ENCODE results near the gene KDM5B.
"Not testable (repeated sequence)": the region's sequence is repeated elsewhere in the genome, so short reads cannot be mapped to it uniquely, and the experiment has no call there.

KDM5B gene

GRCh38 chr1:202812176-202813026, 4.2 kb upstream of the KDM5B start:
- DNase-seq (ENCODE audit: low read depth, low spot score): no peak

GRCh38 chr1:202811296-202812175, 3.3 kb upstream of the KDM5B start:
- DNase-seq (ENCODE audit: low read depth, low spot score): no peak

DNA sequence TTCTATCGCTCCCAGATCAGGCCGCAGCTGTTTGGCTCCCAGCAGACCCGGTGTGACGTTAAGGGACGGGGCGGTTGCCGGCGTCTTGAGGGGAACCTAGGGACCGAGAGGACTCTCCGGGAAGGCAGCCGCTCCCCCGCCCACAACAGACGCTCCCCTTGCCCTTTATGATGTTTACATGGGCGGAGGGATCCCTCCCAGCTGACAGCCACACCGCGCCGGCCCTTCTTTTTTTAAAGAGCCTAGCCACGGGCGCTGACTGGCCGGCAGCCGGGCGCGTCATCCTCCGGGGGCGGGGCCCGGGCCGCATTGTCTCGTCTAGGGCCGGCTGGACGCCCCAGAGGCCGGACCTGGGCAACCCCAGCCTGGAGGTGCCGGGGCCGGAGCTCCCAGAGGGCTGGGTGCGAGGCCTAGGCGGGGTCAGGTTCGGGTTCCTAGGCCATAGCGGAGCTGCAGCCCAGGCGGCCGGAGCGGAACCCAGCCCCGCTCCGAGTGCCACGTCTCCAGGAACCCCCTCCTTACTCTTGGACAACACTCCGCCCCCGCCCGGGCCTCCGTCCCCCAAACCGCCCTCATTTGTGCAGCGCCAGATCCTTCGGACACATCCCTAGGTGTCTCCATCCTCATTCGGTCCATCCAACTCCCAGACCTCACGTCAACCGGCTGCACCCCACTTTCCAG, 2.5 kb upstream of the KDM5B start, which contains the start of gene PCAT6:
TSS of gene PCAT6 (plus strand) at position 340 of the 681 bp plus-strand sequence.
- peak; percentile 71 for DNase-seq (ENCODE audit: low read depth, low spot score)

DNA sequence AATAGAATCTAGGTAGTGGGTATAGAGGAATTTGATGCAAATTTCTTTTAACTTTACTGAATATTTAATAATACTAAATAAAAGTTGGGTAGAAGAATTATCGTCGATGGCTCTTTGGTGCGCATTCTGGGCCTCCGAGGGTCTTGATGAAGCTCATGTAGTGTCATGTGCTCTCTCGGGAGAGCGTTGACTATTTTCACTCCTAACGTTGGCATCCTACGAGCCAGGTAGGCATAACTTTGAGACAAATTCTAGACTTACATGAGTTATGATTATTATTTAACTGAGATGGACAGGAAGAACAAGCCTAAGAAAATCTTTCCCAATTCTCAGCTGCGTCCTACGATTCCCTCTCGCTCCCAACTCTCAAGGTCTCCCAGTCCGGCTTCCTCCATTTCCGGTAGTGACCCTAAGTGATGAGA, 2.0 kb upstream of the KDM5B start:
- no peak for DNase-seq (ENCODE audit: low read depth, low spot score)

DNA sequence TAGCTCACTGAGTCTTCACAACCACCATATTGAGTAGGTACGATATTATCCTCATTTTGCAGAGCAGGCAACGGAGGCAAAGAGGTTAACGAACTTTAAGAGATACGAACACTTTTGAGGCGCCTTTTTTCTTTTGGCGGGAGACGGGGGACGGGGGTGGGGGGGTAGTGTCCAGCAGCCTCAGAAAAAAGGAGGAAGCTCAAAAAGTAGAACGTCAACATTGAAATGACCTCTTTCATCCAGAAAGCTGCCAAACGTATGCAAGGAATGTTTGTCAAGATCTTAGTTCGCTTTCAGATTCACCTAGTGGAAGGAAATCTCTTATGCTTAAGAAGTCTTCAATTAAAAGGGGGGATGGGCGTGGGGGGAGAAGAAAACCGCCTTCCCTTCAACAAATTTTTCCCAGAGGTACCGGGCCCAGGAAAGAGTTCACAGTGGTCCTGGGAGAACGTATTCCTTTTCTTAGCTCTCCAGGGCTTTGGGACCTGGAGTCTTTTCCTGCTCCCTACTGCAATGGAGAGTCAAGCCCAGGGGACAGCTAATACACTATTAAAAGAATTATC, 1.5 kb upstream of the KDM5B start:
- DNase-seq (ENCODE audit: low read depth, low spot score): no peak

- peak; percentile 3 for DNase-seq (ENCODE audit: low read depth, low spot score)
These were observed 733 bp downstream of the KDM5B start for GRCh38 chr1:202807451-202807925.

DNA sequence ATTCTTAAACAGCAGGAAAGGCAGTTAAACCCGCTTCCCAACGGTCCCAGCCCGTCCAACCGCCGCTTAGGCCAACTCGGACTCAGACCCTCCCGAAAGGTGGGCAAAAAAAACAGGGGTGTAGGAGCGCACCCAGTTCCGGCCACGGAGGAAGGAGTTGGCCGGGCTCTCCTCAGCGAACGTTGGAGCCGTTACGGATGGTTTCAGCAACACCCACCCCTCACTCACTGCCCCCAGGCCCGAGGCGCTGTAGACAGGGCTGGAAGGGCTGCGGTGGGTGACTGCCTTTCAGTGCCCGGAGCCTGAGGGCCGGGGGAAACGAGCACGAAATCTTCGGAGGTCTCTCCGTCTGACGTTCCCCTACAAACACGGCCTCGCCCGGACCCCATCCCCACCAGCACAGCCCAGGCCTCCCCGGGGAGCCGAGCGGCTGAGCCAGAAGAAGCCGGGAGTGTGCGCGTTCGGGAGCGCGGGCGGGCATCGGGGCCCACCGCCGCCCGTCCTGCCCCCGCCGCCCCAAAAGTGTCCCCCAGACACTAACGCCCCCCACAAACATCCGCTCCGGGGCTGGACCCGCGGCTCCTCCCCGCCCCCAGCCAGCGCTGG, 1.3 kb downstream of the KDM5B start:
- no peak for DNase-seq (ENCODE audit: low read depth, low spot score)

DNA sequence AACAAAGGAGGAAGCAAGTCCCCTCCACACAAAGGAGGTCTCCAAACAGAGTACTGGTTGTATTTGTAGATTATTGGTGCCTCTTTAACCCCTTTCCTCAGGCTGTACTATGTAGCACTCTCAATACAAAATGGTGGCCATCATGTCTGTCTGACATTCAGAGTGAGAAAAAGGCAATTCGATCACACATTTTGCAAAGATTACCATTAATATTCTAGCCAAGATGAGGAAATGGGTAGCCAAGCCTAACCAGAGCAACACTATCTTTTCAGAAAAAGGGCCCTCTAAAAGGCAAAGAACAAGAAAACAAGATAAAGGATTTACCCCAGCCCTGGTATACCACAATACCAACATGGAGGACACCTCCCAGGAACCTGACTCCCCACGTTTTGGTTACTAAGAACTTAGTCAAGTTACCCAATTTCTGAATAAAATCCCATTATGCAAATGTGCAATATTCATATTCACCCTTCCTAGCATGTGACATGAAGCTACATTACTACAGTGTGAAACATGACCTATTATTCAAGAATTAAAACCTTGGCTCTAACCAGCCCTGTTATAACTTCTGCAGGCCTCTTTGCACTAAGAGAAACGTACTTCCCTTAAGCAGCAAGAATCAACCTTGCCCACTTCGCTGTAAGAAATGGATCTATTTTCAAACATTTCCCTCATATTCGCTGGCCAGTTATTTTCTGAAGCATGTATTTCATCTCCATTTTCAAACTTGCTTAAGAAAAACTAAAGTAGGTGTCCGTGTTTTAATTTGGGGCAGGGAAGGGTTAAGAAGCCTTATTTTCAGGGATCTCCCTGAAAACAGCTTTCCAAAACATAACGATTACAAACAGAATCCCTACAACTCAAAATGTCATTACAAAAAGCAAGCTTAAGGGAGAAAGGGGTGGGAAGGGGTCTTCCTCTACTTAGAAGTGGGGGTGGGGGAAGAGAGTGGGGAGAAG, 2.1 kb downstream of the KDM5B start:
- DNase-seq (ENCODE audit: low read depth, low spot score): no peak

DNA sequence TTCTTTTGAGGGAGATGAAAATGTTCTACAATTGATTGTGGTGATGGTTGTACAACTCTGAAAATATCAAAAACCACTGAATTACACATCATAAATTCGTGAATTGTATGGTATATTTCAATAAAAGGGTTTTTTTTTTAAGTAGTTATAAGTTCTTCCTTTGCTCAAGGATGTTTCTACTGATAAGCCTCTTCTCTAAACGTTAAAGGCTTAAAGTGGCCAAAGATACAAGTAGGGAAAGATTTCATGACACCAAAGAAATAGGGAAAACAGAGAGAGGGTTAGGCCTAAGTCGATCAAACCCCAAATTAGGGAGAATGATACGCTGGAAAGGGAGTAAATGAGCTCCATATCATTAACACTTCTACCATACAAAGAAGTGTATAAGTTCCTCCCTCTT, 4.1 kb downstream of the KDM5B start:
- no peak for DNase-seq (ENCODE audit: low read depth, low spot score)

DNA sequence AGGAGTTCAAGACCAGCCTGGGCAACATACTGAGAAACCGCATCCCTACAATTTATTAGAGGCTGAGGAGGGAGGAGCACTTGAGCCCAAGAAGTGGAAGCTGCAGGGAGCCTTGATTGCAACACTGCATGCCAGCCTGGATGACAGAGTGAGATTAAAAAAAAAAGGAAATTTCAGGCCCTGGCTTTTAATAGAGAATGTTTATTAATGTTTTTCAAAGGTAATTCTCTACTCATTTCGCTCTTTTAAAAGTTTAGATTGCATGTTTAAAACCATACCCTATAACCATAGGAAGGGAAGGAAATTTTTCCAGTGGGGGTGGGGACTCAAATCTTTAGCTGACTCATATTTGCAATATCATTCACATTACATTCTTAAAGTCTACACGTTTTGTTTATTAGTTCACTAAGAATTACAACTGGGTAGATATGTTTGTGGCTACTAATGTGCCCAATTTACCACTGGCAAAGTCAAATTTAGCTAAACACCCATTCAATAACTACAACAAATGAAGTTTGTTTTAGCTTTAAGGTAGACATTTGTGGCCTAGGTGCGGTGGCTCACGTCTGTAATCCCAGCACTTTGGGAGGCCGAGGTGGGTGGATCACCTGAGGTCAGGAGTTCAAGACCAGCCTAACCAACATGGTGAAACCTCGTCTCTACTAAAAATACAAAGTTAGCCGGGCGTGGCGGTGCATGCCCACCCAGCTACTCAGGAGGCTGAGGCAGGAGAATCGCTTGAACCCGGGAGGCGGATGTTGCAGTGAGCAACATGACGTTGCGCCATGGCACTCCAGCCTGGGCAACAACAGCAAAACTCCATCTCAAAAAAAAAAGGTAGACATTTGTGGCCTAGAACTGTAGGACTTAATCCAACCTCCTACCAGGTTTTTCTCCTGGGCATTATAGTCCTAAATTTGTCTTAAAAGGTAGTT, 5.0 kb downstream of the KDM5B start:
- DNase-seq (ENCODE audit: low read depth, low spot score): no peak

GRCh38 chr1:202802034-202802433, 6.2 kb downstream of the KDM5B start:
- DNase-seq (ENCODE audit: low read depth, low spot score): no peak

DNA sequence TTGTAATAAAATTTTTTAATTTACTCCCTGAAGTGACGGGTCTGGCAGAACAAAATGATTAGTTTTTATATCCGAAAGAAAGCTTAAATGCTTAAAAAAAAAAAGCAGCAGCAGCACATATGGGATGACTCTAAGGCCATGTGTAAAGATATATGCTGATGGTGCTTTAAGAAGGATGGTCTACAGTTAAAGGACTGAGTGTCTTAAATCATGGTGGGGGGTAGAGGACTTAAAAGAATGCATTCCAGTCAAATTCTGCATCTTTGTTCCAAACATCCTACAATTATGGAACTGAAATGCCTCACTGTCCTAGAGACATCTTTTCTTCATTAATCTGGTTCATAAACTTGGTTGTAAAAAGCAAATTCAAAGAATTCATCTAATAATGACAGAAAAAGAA, 7.0 kb downstream of the KDM5B start:
- no peak for DNase-seq (ENCODE audit: low read depth, low spot score)

- no peak for DNase-seq (ENCODE audit: low read depth, low spot score)
These were observed 7.5 kb downstream of the KDM5B start for GRCh38 chr1:202800742-202801141.

- DNase-seq (ENCODE audit: low read depth, low spot score): no peak
These were observed 9.4 kb downstream of the KDM5B start for GRCh38 chr1:202798792-202799331.

- DNase-seq (ENCODE audit: low read depth, low spot score): no peak
These were observed 10.0 kb downstream of the KDM5B start for GRCh38 chr1:202798260-202798659.

DNA sequence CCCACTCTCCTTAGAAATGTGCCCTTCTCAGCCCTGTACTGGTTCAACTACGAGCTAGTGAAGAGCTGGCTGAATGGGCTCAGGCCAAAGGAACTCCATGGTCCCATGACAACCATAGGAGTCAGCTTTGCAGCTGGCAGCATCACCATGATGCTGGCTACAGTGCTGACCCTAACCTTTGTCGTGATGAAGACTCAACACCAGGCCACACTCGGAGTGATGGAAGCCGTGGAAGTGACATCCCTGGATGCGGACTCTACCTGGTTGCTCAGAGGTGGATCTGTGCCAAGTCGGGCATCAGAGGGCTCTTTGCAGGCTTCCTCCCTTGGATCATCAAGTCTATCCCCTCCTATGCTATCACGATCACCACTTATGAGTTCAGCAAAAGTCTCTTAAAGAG, 11.6 kb downstream of the KDM5B start:
- no peak for DNase-seq (ENCODE audit: low read depth, low spot score)

DNA sequence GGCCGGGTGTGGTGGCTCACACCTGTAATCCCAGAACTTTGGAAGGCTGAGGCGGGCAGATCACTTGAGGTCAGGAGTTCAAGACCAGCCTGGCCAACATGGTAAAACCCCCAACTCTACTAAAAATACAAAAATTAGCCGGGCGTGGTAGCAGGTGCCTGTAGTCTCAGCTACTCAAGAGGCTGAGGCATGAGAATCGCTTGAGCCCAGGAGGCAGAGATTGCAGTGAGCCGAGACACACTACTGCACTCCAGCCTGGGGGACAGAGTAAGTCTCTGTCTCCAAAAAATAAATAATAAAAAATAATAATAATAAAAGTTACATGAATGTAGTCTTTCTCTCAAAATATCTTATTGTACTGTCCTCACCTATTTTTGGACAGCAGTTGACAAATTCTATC, 13.3 kb downstream of the KDM5B start:
- not testable (repeated sequence) for DNase-seq (ENCODE audit: low read depth, low spot score)

DNA sequence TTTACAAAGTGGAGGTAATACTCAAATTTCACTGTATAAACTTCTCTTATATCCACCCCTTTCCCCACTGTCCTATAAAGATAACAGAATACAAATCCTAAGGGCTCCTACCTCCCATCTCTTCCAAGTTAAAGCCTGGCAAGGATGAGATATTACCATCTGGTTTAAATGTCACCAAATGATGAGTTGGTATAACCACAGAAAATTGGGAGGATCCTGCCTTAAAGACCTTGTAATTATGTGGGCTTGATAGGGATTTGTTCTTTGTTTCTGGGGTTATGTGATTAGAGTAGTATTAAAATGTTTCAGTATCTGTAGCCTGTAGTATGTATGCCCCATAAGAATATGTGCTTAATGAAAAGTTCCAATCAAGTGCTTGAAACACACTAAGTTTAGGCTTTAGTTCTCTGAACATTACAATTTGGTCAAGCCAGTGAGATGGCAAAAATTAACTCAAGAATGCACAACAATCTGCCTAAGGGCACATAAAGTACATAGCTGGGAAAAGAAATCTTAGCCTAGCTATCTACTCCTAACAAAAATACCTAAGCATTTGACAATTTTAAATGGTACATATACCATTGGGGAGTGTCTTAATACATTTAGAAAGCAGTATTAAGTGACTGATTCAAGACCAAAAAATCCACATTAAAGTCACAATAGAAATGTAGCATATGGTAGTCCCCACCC, 14.0 kb downstream of the KDM5B start:
- no peak for DNase-seq (ENCODE audit: low read depth, low spot score)
